DND-41 (cell line): ENCODE data around the gene RHBDF2.
A peak's percentile ranks its signal among the peaks of the same experiment; 100 is the strongest.

Experiments used
- ATAC-seq: fragments of 200-7000 bp; cut with Tn5 transposase; 3 replicates; pipeline ENCODE4 v1.9.1; 2021; ENCODE audit warnings: low read depth; ENCODE audit not compliant: insufficient read depth
- DNase-seq: peaks from one replicate; pipeline ENCODE4 v3.0.0-alpha.2; 2020
- H2AFZ ChIP-seq: 2 replicates; pipeline ENCODE4 v1.6.0; 2012; ENCODE audit warnings: low read depth, low read length
- H3K27ac ChIP-seq: 2 replicates; pipeline ENCODE4 v1.5.1; 2012; ENCODE audit warnings: low read length, inconsistent platforms
- H3K27me3 ChIP-seq: fragments of 200-600 bp; sonication (generic); 2 replicates; pipeline ENCODE4 v1.6.0; 2012; ENCODE audit warnings: low read length, mild to moderate bottlenecking, inconsistent platforms; ENCODE audit not compliant: insufficient read depth, poor library complexity
- H3K36me3 ChIP-seq: 2 replicates; pipeline ENCODE4 v1.5.1; 2012; ENCODE audit warnings: low read length, inconsistent platforms; ENCODE audit not compliant: insufficient read depth
- H3K4me1 ChIP-seq: 2 replicates; pipeline ENCODE4 v1.5.1; 2012; ENCODE audit warnings: mild to moderate bottlenecking, low read length; ENCODE audit not compliant: insufficient read depth
- H3K4me2 ChIP-seq: 2 replicates; pipeline ENCODE4 v1.6.0; 2012; ENCODE audit warnings: mild to moderate bottlenecking, moderate library complexity, low read length, inconsistent platforms; ENCODE audit not compliant: insufficient read depth
- H3K4me3 ChIP-seq, 2 experiments: fragments of 200-600 bp in 1 of 2; shearing (Covaris generic) in 1 of 2; 2 replicates each; pipeline ENCODE4 v1.5.1; 2012 to 2016; ENCODE audit warnings: inconsistent platforms in 2 of 2, low read length in 2 of 2, mild to moderate bottlenecking in 2 of 2, low read depth in 1 of 2, moderate library complexity in 1 of 2
- H3K79me2 ChIP-seq: 2 replicates; pipeline ENCODE4 v1.6.0; 2012; ENCODE audit warnings: low read length, inconsistent platforms; ENCODE audit not compliant: insufficient read depth
- H3K9ac ChIP-seq: 2 replicates; pipeline ENCODE4 v1.6.0; 2012; ENCODE audit warnings: low read depth, mild to moderate bottlenecking, inconsistent platforms, low read length, moderate library complexity
- H3K9me3 ChIP-seq: 2 replicates; pipeline ENCODE4 v1.5.1; 2012; ENCODE audit warnings: low read length, moderate library complexity, mild to moderate bottlenecking, inconsistent platforms; ENCODE audit not compliant: insufficient read depth, severe bottlenecking
- H4K20me1 ChIP-seq: 2 replicates; pipeline ENCODE4 v1.6.0; 2012; ENCODE audit warnings: low read length; ENCODE audit not compliant: insufficient read depth
- CTCF ChIP-seq: IDR thresholded peaks from 2 replicates; pipeline ENCODE4 v1.5.1; 2012; ENCODE audit warnings: borderline replicate concordance, low read length, moderate library complexity, mild to moderate bottlenecking; ENCODE audit not compliant: poor library complexity, severe bottlenecking; ENCODE audit errors: extremely low read depth
- EZH2 ChIP-seq: IDR thresholded peaks from 3 replicates; pipeline ENCODE4 v1.6.1; 2012; ENCODE audit warnings: borderline replicate concordance, low read depth, mild to moderate bottlenecking, moderate library complexity, low read length, inconsistent platforms; ENCODE audit not compliant: severe bottlenecking

Gene RHBDF2

GRCh38 chr17:76504117-76504516 lies 2.9 kb upstream of the RHBDF2 start:
- no peak overlapping the region for H3K9ac ChIP-seq
- no peak for ATAC-seq
- no peaks in the 10 kb centered on the region for H3K36me3 ChIP-seq
- H3K4me3 ChIP-seq: no peak overlapping the region
- H4K20me1 ChIP-seq: peaks cover 10% of the 10 kb centered on the region; the same call in 1 of the 2 replicates
- H3K4me1 ChIP-seq: peaks cover 17% of the 10 kb centered on the region
- H2AFZ ChIP-seq: no peak overlapping the region
- peaks cover 26% of the 10 kb centered on the region for H3K27me3 ChIP-seq
- TF ChIP-seq CTCF: no peak
- no peak for TF ChIP-seq EZH2
- no peaks in the 10 kb centered on the region for H3K79me2 ChIP-seq
- no peak overlapping the region for H3K4me2 ChIP-seq
- no peak overlapping the region for H3K27ac ChIP-seq
- H3K9me3 ChIP-seq: no peaks in the 10 kb centered on the region
- no peak for DNase-seq

GRCh38 chr17:76502341-76503211 lies 1.4 kb upstream of the RHBDF2 start:
- Histone ChIP-seq H3K9ac (peak overlapping the region; percentile 26; the same call in 1 of the 2 replicates), H3K27ac (no peak overlapping the region), H4K20me1 (peaks cover 10% of the 10 kb centered on the region; the same call in 1 of the 2 replicates), H3K27me3 (peaks cover 21% of the 10 kb centered on the region), H3K4me1 (peaks cover 17% of the 10 kb centered on the region), H3K4me3 (no peak overlapping the region), H3K79me2 (no peaks in the 10 kb centered on the region), H3K4me2 (peak overlapping the region; percentile 70), H3K9me3 (no peaks in the 10 kb centered on the region), H2AFZ (peak overlapping the region; percentile 65; the same call in 1 of the 2 replicates), H3K36me3 (no peaks in the 10 kb centered on the region)
- TF ChIP-seq EZH2 (no peak), CTCF (no peak)
- ATAC-seq: no peak
- DNase-seq: no peak

GRCh38 chr17:76501827-76502307 lies 644 bp upstream of the RHBDF2 start:
- peaks cover 16% of the 10 kb centered on the region for H3K27me3 ChIP-seq
- peaks cover 16% of the 10 kb centered on the region; the same call in 1 of the 2 replicates for H4K20me1 ChIP-seq
- no peaks in the 10 kb centered on the region for H3K36me3 ChIP-seq
- no peaks in the 10 kb centered on the region for H3K9me3 ChIP-seq
- TF ChIP-seq CTCF (no peak), EZH2 (no peak)
- peak overlapping the region; percentile 26 for H3K9ac ChIP-seq
- no peaks in the 10 kb centered on the region for H3K79me2 ChIP-seq
- ATAC-seq (no peak), DNase-seq (no peak)
- peak overlapping the region; percentile 65 for H2AFZ ChIP-seq
- H3K4me2 ChIP-seq: peak overlapping the region; percentile 70
- peak overlapping the region in 1 of 2 experiments; percentile 48; a peak in 2 of 4 replicates for H3K4me3 ChIP-seq
- no peak overlapping the region for H3K27ac ChIP-seq
- peaks cover 17% of the 10 kb centered on the region for H3K4me1 ChIP-seq
